HG03439 (cell line): ENCODE data around the gene FNDC4.
"Not testable (repeated sequence)": the region's sequence is repeated elsewhere in the genome, so short reads cannot be mapped to it uniquely, and the experiment has no call there.

ENCODE experiments used
- ATAC-seq: cut with Tn5 transposase; IDR thresholded peaks from one replicate; pipeline ENCODE4 v1.9.1; 2021; ENCODE audit warnings: mild to moderate bottlenecking, moderate library complexity; ENCODE audit not compliant: unreplicated experiment

Gene FNDC4

GRCh38 chr2:27494944-27495554 lies at the start of gene FNDC4:
Gene FNDC4, minus strand, starts transcription at chr2:27495200. Its CDS starts 521 bp downstream, at chr2:27494679.
- no peak for ATAC-seq

GRCh38 chr2:27544143-27544821 lies 49.3 kb upstream of the FNDC4 start:
- ATAC-seq, result no peak

- ATAC-seq, result not testable (repeated sequence)
Observed at GRCh38 chr2:27539649-27540048, 44.6 kb upstream of the FNDC4 start.

- ATAC-seq, result not testable (repeated sequence)
Observed at GRCh38 chr2:27538839-27539450, 43.9 kb upstream of the FNDC4 start.

- no peak for ATAC-seq
Observed at GRCh38 chr2:27537287-27537686, 42.3 kb upstream of the FNDC4 start.

- no peak for ATAC-seq
Observed at GRCh38 chr2:27531983-27532382, 37.0 kb upstream of the FNDC4 start.

- no peak for ATAC-seq
Observed at GRCh38 chr2:27527182-27527581, 32.2 kb upstream of the FNDC4 start.

GRCh38 chr2:27522400-27522945 lies 27.5 kb upstream of the FNDC4 start:
- ATAC-seq, result no peak

GRCh38 chr2:27520316-27520715 lies 25.3 kb upstream of the FNDC4 start:
- ATAC-seq, result no peak

GRCh38 chr2:27518782-27519113 lies 23.7 kb upstream of the FNDC4 start:
- ATAC-seq, result no peak

- no peak for ATAC-seq
Observed at GRCh38 chr2:27518113-27518781, 23.2 kb upstream of the FNDC4 start.

GRCh38 chr2:27509326-27509725 lies 14.3 kb upstream of the FNDC4 start:
- ATAC-seq, result no peak

- no peak for ATAC-seq
Observed at GRCh38 chr2:27507293-27507692, 12.3 kb upstream of the FNDC4 start.

GRCh38 chr2:27506587-27506986 lies 11.6 kb upstream of the FNDC4 start:
- ATAC-seq, result no peak

- no peak for ATAC-seq
Observed at GRCh38 chr2:27502142-27502541, 7.1 kb upstream of the FNDC4 start.

GRCh38 chr2:27501042-27501441 lies 6.0 kb upstream of the FNDC4 start:
- ATAC-seq, result no peak

GRCh38 chr2:27498975-27499374 lies 4.0 kb upstream of the FNDC4 start:
- no peak for ATAC-seq

- ATAC-seq, result no peak
Observed at GRCh38 chr2:27497288-27497627, 2.3 kb upstream of the FNDC4 start.

GRCh38 chr2:27496357-27497287 lies 1.6 kb upstream of the FNDC4 start, which contains the start of gene GCKR:
Gene GCKR, plus strand, starts transcription at chr2:27496839. Its CDS starts 66 bp downstream, at chr2:27496905.
- ATAC-seq, result no peak

GRCh38 chr2:27495840-27496356 lies 898 bp upstream of the FNDC4 start:
- no peak for ATAC-seq
